Neutrophil (primary cell): ENCODE results near the gene NPTX1.

Experiments used
- H3K27ac ChIP-seq: fragments of 200-600 bp; sonication (generic); 2 replicates; pipeline ENCODE4 v1.5.1; 2016; ENCODE audit warnings: mild to moderate bottlenecking, moderate library complexity
- H3K27me3 ChIP-seq: fragments of 200-600 bp; sonication (generic); 2 replicates; pipeline ENCODE4 v1.6.0; 2016; ENCODE audit warnings: mild to moderate bottlenecking
- H3K36me3 ChIP-seq: fragments of 200-600 bp; sonication (generic); 2 replicates; pipeline ENCODE4 v1.5.1; 2017
- H3K4me1 ChIP-seq, 2 experiments: fragments of 200-600 bp in 1 of 2; sonication (generic) in 1 of 2; 1 replicate in 1 of 2; 2 replicates in 1 of 2; pipeline versions ENCODE4 v1.5.1 to v1.6.1; 2013 to 2016; ENCODE audit warnings: low read depth in 1 of 2, low read length in 1 of 2, mild to moderate bottlenecking in 1 of 2, moderate library complexity in 1 of 2; ENCODE audit not compliant: control insufficient read depth in 1 of 2, insufficient read depth in 1 of 2
- H3K4me3 ChIP-seq, 2 experiments: fragments of 200-600 bp in 1 of 2; sonication (generic) in 1 of 2; 1 replicate in 1 of 2; 2 replicates in 1 of 2; pipeline ENCODE4 v1.5.1; 2013 to 2016; ENCODE audit warnings: low read depth in 1 of 2, low read length in 1 of 2, mild to moderate bottlenecking in 1 of 2, moderate library complexity in 1 of 2
- H3K9me3 ChIP-seq: fragments of 200-600 bp; sonication (generic); 2 replicates; pipeline ENCODE4 v1.5.1; 2016
- CTCF ChIP-seq: fragments of 200-600 bp; sonication (generic); IDR thresholded peaks from 2 replicates; pipeline ENCODE4 v1.5.1; 2016; ENCODE audit warnings: antibody characterized with exemption

The NPTX1 gene

GRCh38 chr17:80491478-80492342 is 15.3 kb upstream of the NPTX1 start:
- peaks cover 72% of the 10 kb centered on the region for H3K27me3 ChIP-seq

GRCh38 chr17:80487511-80487910 is 11.1 kb upstream of the NPTX1 start:
- Histone ChIP-seq H3K9me3 (peaks cover 15% of the 10 kb centered on the region), H3K4me3 (no peak overlapping the region), H3K4me1 (no peaks in the 10 kb centered on the region), H3K27ac (no peak overlapping the region), H3K36me3 (no peaks in the 10 kb centered on the region), H3K27me3 (peaks cover 75% of the 10 kb centered on the region)
- no peak for TF ChIP-seq CTCF

More at GRCh38 chr17:80491478-80492342, 15.3 kb upstream of the NPTX1 start:
- H3K4me1 ChIP-seq, result no peaks in the 10 kb centered on the region
- peaks cover 11% of the 10 kb centered on the region for H3K9me3 ChIP-seq
- TF ChIP-seq CTCF, result no peak
- H3K27ac ChIP-seq, result no peak overlapping the region
- H3K36me3 ChIP-seq, result no peaks in the 10 kb centered on the region
- H3K4me3 ChIP-seq, result no peak overlapping the region

- no peak for TF ChIP-seq CTCF
- peaks cover 78% of the 10 kb centered on the region for H3K27me3 ChIP-seq
Observed at GRCh38 chr17:80486692-80487091, 10.3 kb upstream of the NPTX1 start.

GRCh38 chr17:80485846-80486245 is 9.4 kb upstream of the NPTX1 start:
- Histone ChIP-seq H3K4me3 (no peak overlapping the region), H3K4me1 (no peaks in the 10 kb centered on the region), H3K27me3 (peaks cover 78% of the 10 kb centered on the region), H3K36me3 (no peaks in the 10 kb centered on the region), H3K27ac (no peak overlapping the region), H3K9me3 (peaks cover 15% of the 10 kb centered on the region)
- TF ChIP-seq CTCF, result no peak

More at GRCh38 chr17:80486692-80487091, 10.3 kb upstream of the NPTX1 start:
- Histone ChIP-seq H3K36me3 (no peaks in the 10 kb centered on the region), H3K4me3 (no peak overlapping the region), H3K9me3 (peaks cover 15% of the 10 kb centered on the region), H3K27ac (no peak overlapping the region), H3K4me1 (no peaks in the 10 kb centered on the region)

GRCh38 chr17:80482555-80483308 is 6.3 kb upstream of the NPTX1 start:
- Histone ChIP-seq H3K36me3 (no peaks in the 10 kb centered on the region), H3K4me1 (peaks cover 0 to 8% of the 10 kb centered on the region in 2 experiments), H3K9me3 (peaks cover 14% of the 10 kb centered on the region), H3K27ac (no peak overlapping the region), H3K27me3 (peaks cover 99% of the 10 kb centered on the region), H3K4me3 (no peak overlapping the region)
- TF ChIP-seq CTCF, result no peak
